Endothelial cell (in vitro differentiated cells): Measurements from ENCODE around the gene MAD2L1BP. TPM values are rescaled to one million over a fixed set of nuclear protein-coding genes. Genes with fewer than 3 reads are reported as not detected.

Source experiments
- DNase-seq: peaks from one replicate; pipeline ENCODE4 v3.0.0; 2021; ENCODE audit warnings: low spot score
- H3K27ac Mint-ChIP-seq: one replicate; pipeline ENCODE4 v1.8.0; 2021; ENCODE audit warnings: mixed read lengths, inconsistent platforms; ENCODE audit not compliant: unreplicated experiment
- H3K27me3 Mint-ChIP-seq: one replicate; pipeline ENCODE4 v1.8.0; 2021; ENCODE audit warnings: mild to moderate bottlenecking, moderate library complexity, mixed read lengths, inconsistent platforms; ENCODE audit not compliant: unreplicated experiment
- H3K36me3 Mint-ChIP-seq: one replicate; pipeline ENCODE4 v1.8.0; 2021; ENCODE audit warnings: mild to moderate bottlenecking, low read depth, mixed read lengths, inconsistent platforms; ENCODE audit not compliant: unreplicated experiment
- H3K4me1 Mint-ChIP-seq: one replicate; pipeline ENCODE4 v1.8.0; 2021; ENCODE audit warnings: mild to moderate bottlenecking, mixed read lengths, inconsistent platforms; ENCODE audit not compliant: unreplicated experiment
- H3K4me3 Mint-ChIP-seq: one replicate; pipeline ENCODE4 v1.8.0; 2021; ENCODE audit warnings: mild to moderate bottlenecking, mixed read lengths, inconsistent platforms; ENCODE audit not compliant: unreplicated experiment
- H3K9me3 Mint-ChIP-seq: one replicate; pipeline ENCODE4 v1.8.0; 2021; ENCODE audit warnings: mixed read lengths, inconsistent platforms; ENCODE audit not compliant: unreplicated experiment
- total RNA-seq: library from RNA; stranded (reverse); fragmentation: NEBNext Ultra II Directional; extraction: Animal tissue kit (Norgen Biotek cat#: 25700); gene quantifications from one replicate; pipeline ENCODE4 v1.2.1, GENCODE V29; 2021; ENCODE audit not compliant: unreplicated experiment
- TF ChIP-seq, protein P1 (sequence below): fragments of 200-600 bp; sonication (generic); IDR thresholded peaks from one replicate; pipeline ENCODE4 v1.5.0; 2021; ENCODE audit warnings: antibody characterized with exemption; ENCODE audit not compliant: unreplicated experiment

MAD2L1BP gene
- total RNA-seq, 1 donor from 2014 or later: 26.8 TPM

GRCh38 chr6:43621078-43621835 lies 14.4 kb upstream of the MAD2L1BP start:
- Mint-ChIP-seq H3K9me3 (no peaks in the 10 kb centered on the region), H3K27ac (peak overlapping the region; percentile 74), H3K27me3 (peaks cover 5% of the 10 kb centered on the region), H3K4me1 (peaks cover 22% of the 10 kb centered on the region), H3K36me3 (peaks cover 44% of the 10 kb centered on the region), H3K4me3 (no peak overlapping the region)
- DNase-seq: no peak
- TF ChIP-seq, protein P1, sequence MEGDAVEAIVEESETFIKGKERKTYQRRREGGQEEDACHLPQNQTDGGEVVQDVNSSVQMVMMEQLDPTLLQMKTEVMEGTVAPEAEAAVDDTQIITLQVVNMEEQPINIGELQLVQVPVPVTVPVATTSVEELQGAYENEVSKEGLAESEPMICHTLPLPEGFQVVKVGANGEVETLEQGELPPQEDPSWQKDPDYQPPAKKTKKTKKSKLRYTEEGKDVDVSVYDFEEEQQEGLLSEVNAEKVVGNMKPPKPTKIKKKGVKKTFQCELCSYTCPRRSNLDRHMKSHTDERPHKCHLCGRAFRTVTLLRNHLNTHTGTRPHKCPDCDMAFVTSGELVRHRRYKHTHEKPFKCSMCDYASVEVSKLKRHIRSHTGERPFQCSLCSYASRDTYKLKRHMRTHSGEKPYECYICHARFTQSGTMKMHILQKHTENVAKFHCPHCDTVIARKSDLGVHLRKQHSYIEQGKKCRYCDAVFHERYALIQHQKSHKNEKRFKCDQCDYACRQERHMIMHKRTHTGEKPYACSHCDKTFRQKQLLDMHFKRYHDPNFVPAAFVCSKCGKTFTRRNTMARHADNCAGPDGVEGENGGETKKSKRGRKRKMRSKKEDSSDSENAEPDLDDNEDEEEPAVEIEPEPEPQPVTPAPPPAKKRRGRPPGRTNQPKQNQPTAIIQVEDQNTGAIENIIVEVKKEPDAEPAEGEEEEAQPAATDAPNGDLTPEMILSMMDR: no peak

DNA sequence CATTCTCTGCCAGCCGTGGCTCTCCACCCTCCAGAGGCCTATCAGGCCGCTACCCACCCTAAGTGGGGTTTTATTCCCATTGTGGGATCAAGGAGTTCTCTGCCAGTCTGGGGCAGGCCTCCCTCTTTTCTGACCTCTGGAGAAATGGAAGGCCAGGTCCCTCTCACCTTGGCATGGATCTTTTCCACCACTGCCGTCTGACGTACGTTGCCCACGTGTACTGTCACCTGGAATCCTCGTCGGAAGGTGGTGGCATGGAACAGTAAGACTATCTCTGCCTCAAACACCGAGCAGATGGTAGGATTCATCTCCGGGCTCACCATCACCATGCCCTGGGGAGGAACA lies 13.8 kb upstream of the MAD2L1BP start:
- Mint-ChIP-seq H3K27ac (no peak overlapping the region), H3K9me3 (no peaks in the 10 kb centered on the region), H3K36me3 (peaks cover 45% of the 10 kb centered on the region), H3K4me1 (peaks cover 28% of the 10 kb centered on the region), H3K4me3 (peak overlapping the region; percentile 62), H3K27me3 (peaks cover 5% of the 10 kb centered on the region)
- no peak for DNase-seq
- TF ChIP-seq, protein P1: no peak

- TF ChIP-seq, protein P1: no peak
- Mint-ChIP-seq H3K36me3 (peaks cover 50% of the 10 kb centered on the region), H3K9me3 (no peaks in the 10 kb centered on the region), H3K4me1 (peaks cover 35% of the 10 kb centered on the region), H3K4me3 (peak overlapping the region; percentile 42), H3K27ac (peak overlapping the region; percentile 48), H3K27me3 (peaks cover 6% of the 10 kb centered on the region)
- DNase-seq: no peak
These were observed 13.1 kb upstream of the MAD2L1BP start for GRCh38 chr6:43622541-43622940.

DNA sequence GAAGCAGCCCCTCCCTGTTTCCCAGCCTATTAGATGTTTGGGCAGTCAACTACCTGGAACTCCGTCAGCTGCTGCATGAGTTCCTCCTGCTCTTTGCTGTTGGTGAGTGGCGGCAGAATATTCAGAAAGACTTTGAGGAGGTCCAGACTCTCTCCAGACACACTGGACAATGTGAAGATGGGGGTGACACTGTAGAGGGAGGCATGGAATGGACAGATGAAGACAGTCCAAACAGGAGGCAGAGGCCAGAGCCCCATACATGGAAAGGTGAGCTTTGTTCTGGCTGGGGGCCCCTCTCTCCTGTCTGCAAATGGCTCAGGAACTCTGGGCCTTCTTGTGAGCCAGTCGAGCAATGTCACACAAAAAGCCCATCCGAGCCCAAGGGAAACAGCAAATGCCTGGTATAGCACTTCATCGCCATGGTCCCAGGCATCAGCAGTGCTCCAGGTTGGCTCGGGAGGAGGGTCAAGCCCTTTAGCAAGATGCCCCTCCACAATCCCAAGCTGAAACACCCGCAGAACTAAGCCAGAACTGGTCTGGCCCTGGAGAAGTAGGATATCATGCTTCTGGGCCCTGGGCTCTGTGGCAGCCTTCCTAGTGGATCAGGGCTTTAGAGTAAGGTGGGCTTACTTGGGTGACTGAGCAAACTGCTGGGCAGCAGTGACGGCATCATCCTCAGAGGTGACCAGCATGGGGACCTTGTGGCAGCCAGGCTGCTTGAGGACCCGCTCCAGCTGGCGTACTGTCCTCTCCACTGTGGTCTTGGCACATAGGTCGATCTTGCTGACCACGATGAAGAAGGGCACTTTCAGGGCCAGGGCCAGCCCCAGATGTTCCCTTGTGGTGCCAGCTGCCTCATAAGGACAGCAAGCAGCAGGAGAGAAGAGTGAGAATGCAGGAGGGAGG lies 11.5 kb upstream of the MAD2L1BP start:
- no peak for DNase-seq
- peak overlapping the region; percentile 42 for H3K27ac Mint-ChIP-seq
- H3K9me3 Mint-ChIP-seq: no peaks in the 10 kb centered on the region
- H3K36me3 Mint-ChIP-seq: peaks cover 50% of the 10 kb centered on the region
- H3K4me3 Mint-ChIP-seq: peak overlapping the region; percentile 73
- peaks cover 45% of the 10 kb centered on the region for H3K4me1 Mint-ChIP-seq
- H3K27me3 Mint-ChIP-seq: peaks cover 7% of the 10 kb centered on the region
- TF ChIP-seq, protein P1: no peak
